Stimulated activated CD8-positive, alpha-beta memory T cell treated with anti-CD3 and anti-CD28 coated beads, Interleukin-7, amount 100 ng/mL, for 4 hours (primary cell): Measurements from ENCODE around the gene BCLAF3.

ENCODE experiments used
- DNase-seq, 2 donors: peaks; one replicate each; pipeline ENCODE4 v3.0.0-alpha.2; 2020; ENCODE audit warnings: low read depth in 2 of 2

The BCLAF3 gene

DNA sequence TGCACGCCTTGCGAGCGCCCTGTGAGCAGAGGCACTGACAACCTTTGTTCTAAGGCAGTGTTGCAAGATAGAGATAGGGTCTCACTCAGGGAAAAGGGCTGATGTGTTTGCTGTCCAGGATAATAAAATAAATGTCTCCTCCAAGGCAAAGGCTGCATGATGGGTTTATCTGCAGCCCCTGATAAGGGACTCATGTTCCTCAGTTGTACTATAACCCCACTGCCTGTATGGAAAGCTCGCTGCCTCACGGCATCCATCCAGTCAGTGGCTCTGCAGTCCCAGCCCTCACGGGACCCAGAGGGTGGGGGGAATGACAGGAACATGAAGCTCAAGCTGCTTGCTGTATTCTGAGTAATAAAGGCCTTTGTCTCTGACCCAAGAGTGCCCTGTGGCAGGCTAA is 22.6 kb downstream of the BCLAF3 start:
- DNase-seq: no peak

DNA sequence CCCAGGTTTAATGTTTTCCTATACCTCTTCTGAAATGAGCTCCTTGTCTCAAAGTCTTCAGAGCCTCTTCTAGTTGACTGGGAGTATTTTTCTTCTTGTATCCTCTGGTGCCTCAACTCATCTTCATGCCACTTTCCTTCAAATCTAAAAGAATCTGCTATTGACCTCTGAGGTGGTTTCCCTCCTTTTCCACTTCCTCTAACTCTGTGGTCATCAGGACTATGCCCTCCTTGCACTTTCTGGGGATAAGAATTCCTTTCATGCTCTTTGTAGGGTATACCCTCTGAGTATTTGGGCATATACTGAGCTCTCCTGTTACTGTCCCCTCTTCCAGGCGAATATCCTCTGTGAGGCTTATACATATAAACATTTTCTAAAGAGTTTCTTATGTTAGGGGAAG is 24.8 kb downstream of the BCLAF3 start:
- no peak for DNase-seq

DNA sequence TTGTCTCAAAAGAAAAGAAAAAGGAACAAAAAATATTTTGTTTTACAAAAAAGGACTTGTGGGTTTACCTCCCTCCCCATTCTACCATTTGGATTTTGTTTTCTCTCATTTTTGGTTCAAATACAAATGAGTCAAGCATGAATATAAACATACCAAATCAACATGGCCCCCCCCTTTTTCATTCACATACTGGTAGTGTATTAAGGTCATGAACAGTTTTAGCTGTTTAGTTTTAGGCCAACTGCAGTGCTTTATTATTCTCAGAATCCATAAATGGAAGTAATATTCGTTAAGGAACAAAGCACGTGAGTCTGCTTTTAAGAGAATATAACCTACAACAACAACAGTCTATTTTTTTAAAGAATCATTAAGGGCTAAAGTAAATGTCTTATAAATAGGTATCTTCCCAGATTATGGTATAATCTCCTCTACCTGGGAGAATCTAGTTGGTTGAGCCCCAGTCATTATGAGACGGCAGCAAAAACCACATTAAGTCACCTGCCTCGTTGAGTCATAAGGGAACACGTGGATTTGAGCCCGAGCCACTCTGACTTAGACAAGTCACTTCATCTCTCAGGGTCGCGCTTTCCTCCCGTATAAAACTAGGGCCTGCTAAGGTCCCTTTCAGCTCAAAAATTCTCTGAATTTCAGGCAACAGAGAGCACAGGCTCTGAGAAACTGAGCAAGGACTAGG is 26.7 kb downstream of the BCLAF3 start:
- DNase-seq: peak in 1 of 2 donors; percentile 1

DNA sequence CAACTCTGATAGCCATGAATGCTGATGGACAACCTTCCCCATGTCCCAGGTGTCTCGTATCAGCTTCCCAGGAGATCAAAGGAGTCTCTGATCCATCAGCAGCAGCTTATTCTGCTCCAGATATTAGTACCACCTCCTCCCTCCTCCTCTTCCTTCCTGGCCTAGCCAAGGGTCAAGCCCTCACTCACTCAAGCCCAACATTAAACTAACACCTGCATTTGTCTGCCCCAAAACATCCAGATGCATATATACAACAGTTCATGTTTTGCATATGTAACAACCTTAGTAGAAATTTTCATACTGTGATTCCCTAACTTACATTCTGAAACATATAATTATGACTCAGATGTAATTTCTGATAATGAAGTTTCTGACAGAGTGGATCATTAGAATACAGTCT is 29.9 kb downstream of the BCLAF3 start:
- no peak for DNase-seq

DNA sequence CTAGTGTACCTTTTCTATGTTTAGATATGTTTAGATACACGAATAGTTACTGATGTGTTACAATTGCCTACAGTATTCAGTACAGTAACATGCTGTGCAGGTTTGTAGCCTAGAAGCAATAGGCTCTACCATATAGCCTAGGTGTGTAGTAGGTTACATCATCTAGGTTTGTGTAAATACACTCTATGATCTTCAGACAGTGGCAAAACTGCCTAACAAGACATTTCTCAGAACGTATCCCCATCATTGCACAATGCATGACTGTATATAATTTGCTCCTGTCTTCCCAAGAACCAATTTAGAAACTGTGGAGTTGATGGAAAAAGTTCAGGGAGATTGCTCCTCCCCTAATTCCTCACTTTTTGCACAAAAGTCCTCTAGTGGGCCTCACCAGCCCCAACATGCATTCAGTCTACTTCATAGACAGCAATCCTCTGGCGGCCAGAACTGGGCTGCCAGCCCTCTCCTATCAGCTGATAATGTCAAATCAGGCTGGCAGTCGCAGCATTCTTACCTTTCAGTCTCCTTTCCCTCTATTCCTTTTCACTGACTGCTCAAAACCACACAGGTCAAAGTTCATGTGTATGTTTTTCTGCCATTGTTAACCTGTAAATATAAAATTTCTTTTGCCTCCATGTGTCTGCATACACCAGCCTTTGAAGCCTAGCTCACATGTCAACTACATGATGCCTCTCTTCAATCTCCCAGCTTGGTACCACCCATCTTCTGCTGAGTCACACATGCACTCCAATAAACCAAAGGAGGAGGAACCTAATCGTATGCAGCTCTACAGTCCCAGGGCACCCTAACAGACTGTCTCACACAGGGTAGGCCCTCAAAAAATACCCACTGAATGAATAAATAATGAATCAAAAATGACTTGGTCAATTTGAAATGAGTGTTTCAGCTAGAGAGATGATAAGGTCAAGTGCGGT is 32.0 kb downstream of the BCLAF3 start:
- DNase-seq: no peak

DNA sequence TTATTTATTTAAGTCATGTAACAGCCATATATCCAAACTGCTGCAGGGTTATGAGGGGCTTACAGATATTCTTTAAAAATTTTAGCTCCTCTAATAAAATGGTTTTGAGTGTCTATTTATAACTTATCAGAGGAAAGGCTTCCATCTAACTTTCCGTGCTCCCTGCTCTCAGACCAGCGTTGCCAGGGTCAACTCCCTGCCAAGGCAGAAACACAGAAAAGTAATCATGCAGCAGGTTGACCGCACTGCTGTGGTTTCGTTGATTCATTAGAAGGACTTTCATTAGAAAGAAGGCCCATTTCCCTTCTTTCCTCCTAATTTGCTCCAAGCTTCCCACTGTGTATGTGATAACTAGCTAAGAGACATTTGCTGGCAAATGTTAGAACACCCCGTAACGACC is 33.9 kb downstream of the BCLAF3 start:
- DNase-seq: no peak

DNA sequence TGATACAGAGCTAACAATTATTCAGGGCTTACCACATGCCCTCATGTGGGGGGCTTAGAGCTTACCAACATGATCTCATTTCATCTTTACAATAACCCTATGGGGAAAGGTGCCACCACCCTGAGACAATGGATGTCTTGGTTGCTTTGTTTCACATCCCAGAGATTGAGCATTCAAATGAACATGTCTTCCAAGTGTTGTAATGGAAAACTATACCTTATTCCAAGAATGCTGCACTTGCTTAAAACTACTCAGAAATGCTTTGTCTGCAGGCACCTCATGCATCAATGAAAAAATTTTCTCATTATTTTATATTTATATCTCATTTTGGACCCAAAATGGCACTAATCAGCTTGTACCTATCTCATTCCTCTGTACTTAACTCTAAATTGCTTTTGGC is 34.6 kb downstream of the BCLAF3 start:
- no peak for DNase-seq

DNA sequence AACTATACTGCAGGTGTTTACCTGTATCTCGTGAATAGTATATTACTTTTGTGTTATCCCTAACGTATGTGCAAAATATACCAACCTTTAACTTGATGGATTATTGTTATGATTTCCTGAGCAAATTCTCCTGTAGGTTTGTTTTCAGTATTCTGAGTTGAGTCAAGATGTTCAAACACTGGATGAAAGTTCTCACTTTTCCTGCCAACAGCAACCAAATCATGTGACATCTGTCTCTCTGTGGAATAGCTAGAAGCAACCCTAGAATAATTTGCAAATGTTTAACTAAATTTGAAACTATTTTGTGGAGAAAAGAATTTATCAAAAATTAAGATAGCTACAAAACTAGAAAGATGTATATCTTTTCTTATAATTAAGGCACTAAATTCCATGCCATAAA is 35.6 kb downstream of the BCLAF3 start:
- DNase-seq: no peak

DNA sequence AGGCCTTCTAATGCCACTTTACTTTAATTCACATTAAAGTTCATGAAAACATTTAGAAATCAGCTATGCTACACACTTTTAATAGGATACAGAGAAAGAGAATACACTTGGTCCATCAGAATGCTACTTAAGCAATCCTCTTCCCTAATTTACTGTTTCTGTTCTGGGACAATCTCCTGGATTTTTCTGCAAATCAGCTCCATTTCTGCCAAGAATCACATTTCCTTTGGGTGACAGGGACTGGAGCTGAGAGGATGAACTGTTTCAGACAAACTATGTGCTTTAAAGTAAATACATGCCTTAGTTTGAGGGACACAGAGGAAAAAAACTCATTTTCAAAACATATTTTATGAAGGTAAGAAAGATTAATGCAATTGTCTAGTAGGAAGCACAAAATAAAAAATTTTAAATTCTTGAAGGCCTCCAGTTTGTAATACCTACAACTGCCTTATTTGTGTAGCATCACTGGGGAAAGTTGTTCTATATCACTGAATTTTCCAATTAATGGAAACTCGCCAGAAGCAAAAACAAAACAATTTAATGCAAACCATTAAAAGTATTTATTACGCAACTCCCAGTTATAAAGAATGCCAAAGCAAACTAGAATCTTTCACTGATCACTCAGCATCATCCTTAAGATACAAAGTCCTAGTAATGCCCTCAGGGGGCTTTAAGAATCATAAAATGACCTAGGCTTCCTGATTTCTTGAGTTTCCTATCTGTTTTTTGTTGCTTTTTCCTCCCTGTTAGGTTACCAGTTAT is 36.3 kb downstream of the BCLAF3 start:
- DNase-seq: no peak

DNA sequence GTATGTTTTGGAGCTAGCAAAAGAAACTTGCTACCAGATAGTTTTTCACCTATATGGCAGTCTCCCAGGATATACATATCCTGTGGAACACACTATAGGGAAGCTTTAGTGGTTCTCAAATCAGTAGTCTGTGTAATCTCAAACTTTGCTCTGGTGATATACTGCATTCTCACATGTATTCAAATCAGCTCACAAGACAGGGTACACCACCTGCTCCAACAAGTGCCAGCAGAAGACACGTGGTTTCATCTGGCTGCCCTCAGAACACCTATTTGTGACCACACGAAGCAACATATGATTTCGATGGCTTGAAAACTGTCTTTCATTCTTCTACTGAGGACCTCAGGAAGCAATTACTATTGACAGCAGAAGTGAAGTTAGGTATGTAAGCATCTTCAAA is 37.7 kb downstream of the BCLAF3 start:
- no peak for DNase-seq

DNA sequence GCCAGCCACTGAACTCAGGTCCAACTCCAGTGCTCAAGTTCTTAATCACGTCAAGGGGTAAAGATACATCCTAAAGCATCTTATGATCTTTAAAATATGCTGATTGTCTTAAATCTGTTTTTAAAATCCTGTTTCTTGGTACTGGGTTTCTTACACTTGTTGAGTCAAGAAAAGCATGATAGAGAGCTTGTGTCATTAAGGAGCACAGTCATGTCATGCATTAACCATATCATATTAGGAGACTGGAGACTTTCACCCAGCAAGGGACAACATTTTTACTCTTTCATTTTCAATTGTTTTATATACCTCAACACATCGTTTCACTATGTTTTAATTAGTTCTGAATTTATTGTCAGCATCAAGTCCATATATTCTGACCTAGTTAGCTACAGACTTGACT is 41.5 kb downstream of the BCLAF3 start:
- no peak for DNase-seq

DNA sequence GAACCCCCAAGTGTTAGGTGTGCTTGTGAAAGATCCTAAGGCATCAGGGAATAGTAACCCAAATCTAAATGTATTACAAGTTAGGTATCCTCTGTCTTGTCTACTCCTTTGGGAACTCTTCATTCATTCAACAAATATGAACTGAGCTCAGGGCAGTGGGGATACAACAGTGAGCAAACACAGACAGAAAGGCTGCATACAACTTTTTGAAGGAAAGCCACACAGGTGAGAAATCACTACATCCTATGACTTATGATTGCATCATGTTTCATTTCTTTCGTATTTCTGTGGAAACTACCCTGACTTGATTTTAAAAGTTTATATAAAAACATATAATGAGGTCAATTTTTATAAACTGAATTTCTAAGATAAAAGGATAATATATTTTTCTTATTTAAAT is 43.2 kb downstream of the BCLAF3 start:
- DNase-seq: no peak
